ENCODE results near the gene C20orf173.

C20orf173 gene

DNA sequence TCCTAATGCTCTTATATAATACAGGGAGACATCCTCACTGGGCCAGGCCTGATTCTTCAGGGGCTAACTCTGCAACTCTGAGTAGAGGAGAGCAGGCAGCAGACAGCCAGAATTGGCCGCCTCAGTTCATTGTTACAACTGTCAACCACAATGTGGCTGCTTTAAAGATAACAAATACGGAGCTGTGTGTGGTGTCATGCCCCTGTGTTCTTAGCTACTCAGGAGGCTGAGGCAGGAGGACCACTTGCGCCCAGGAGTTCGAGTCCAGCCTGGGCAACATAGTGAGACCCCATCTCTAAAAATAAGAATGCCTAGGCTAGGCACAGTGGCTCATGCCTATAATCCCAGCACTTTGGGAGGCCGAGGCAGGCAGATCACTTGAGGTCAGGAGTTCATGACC lies 39.7 kb downstream of the C20orf173 start:
- Histone ChIP-seq H3K9me3 (ENCODE audit: insufficient read depth, low read length, severe bottlenecking) (no peaks in the 10 kb centered on the region), H2AFZ (ENCODE audit: low read depth, low read length) (no peak overlapping the region), H3K36me3 (ENCODE audit: insufficient read depth, low read length) (peaks cover 85% of the 10 kb centered on the region), H3K27ac (ENCODE audit: low read length) (peak overlapping the region; percentile 56), H3K4me3 (ENCODE audit: low read depth in 1 of 2, low read length in 2 of 2) (peak overlapping the region in 1 of 2 experiments; percentile 73; a peak in 2 of 4 replicates), H3K9ac (ENCODE audit: low read depth, low read length) (peak overlapping the region; percentile 76), H3K4me1 (ENCODE audit: insufficient read depth, low read length) (peaks cover 38% of the 10 kb centered on the region), H3K27me3 (ENCODE audit: insufficient read depth, low read length, poor library complexity) (no peaks in the 10 kb centered on the region), H3K4me2 (ENCODE audit: insufficient read depth, low read length) (peak overlapping the region; percentile 88), H3K79me2 (ENCODE audit: insufficient read depth, low read length) (peaks cover 70% of the 10 kb centered on the region), H4K20me1 (ENCODE audit: insufficient read depth, low read length) (no peaks in the 10 kb centered on the region)
- TF ChIP-seq EZH2 (IDR thresholded peaks at IDR 0.05; ENCODE audit: borderline replicate concordance, low read depth, low read length, severe bottlenecking), result no peak
- TF ChIP-seq, protein P1, sequence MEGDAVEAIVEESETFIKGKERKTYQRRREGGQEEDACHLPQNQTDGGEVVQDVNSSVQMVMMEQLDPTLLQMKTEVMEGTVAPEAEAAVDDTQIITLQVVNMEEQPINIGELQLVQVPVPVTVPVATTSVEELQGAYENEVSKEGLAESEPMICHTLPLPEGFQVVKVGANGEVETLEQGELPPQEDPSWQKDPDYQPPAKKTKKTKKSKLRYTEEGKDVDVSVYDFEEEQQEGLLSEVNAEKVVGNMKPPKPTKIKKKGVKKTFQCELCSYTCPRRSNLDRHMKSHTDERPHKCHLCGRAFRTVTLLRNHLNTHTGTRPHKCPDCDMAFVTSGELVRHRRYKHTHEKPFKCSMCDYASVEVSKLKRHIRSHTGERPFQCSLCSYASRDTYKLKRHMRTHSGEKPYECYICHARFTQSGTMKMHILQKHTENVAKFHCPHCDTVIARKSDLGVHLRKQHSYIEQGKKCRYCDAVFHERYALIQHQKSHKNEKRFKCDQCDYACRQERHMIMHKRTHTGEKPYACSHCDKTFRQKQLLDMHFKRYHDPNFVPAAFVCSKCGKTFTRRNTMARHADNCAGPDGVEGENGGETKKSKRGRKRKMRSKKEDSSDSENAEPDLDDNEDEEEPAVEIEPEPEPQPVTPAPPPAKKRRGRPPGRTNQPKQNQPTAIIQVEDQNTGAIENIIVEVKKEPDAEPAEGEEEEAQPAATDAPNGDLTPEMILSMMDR (IDR thresholded peaks at IDR 0.05; ENCODE audit: borderline replicate concordance, extremely low read depth, low read length, poor library complexity, severe bottlenecking), result no peak
- ATAC-seq (ENCODE audit: insufficient read depth, low read depth) (no peak), DNase-seq (peak; percentile 30)

DNA sequence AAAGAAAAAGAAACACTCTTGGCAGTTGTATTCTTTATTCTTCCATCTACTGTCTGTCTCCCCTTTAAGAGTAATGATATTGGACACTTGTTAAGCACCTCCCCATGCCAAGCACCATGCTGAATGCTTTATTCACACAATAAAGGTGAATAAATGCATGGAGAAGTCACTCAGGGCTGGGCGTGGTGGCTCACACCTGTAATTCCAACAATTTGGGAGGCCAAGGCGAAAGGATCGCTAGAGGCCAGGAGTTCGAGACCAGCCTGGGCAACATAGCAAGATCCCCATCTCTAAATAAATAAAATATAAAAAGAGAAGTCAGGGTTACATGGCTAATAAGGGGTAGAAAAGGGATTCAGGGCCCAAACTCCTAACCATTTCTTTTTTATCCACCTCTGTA lies 42.0 kb downstream of the C20orf173 start:
- Histone ChIP-seq H3K79me2 (ENCODE audit: insufficient read depth, low read length) (peaks cover 85% of the 10 kb centered on the region), H3K4me1 (ENCODE audit: insufficient read depth, low read length) (peaks cover 38% of the 10 kb centered on the region), H2AFZ (ENCODE audit: low read depth, low read length) (no peak overlapping the region), H3K4me2 (ENCODE audit: insufficient read depth, low read length) (no peak overlapping the region), H3K36me3 (ENCODE audit: insufficient read depth, low read length) (peaks cover 80% of the 10 kb centered on the region), H4K20me1 (ENCODE audit: insufficient read depth, low read length) (no peaks in the 10 kb centered on the region), H3K9me3 (ENCODE audit: insufficient read depth, low read length, severe bottlenecking) (peaks cover 8% of the 10 kb centered on the region), H3K4me3 (ENCODE audit: low read depth in 1 of 2, low read length in 2 of 2) (no peak overlapping the region), H3K27ac (ENCODE audit: low read length) (no peak overlapping the region), H3K27me3 (ENCODE audit: insufficient read depth, low read length, poor library complexity) (no peaks in the 10 kb centered on the region), H3K9ac (ENCODE audit: low read depth, low read length) (no peak overlapping the region)
- DNase-seq (no peak), ATAC-seq (ENCODE audit: insufficient read depth, low read depth) (no peak)
- TF ChIP-seq EZH2 (IDR thresholded peaks at IDR 0.05; ENCODE audit: borderline replicate concordance, low read depth, low read length, severe bottlenecking), result no peak
- TF ChIP-seq, protein P1 (IDR thresholded peaks at IDR 0.05; ENCODE audit: borderline replicate concordance, extremely low read depth, low read length, poor library complexity, severe bottlenecking), result no peak

DNA sequence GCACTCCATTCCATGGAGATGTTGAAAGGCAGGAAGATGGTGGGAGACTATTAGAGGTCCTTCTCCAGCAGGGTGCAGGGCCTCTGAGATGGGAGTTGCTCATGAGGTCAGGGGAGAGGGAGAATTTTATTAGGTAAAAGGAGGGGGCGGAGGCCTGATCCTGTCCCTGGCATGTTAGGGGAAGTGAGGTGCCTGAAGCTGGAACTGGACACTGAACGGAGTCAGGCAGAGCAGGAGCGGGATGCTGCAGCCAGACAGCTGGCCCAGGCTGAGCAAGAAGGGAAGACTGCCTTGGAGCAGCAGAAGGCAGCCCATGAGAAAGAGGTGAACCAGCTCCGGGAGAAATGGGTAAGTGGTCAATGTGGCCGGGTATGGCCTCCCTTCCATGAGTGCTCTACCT lies 49.7 kb downstream of the C20orf173 start:
- Histone ChIP-seq H3K79me2 (ENCODE audit: insufficient read depth, low read length) (peaks cover 16% of the 10 kb centered on the region), H3K4me2 (ENCODE audit: insufficient read depth, low read length) (no peak overlapping the region), H2AFZ (ENCODE audit: low read depth, low read length) (no peak overlapping the region), H3K27me3 (ENCODE audit: insufficient read depth, low read length, poor library complexity) (no peaks in the 10 kb centered on the region), H3K4me1 (ENCODE audit: insufficient read depth, low read length) (no peaks in the 10 kb centered on the region), H3K27ac (ENCODE audit: low read length) (no peak overlapping the region), H3K36me3 (ENCODE audit: insufficient read depth, low read length) (peaks cover 83% of the 10 kb centered on the region), H3K9ac (ENCODE audit: low read depth, low read length) (no peak overlapping the region), H4K20me1 (ENCODE audit: insufficient read depth, low read length) (peaks cover 7% of the 10 kb centered on the region; the same call in 1 of the 2 replicates), H3K9me3 (ENCODE audit: insufficient read depth, low read length, severe bottlenecking) (peaks cover 8% of the 10 kb centered on the region), H3K4me3 (ENCODE audit: low read depth in 1 of 2, low read length in 2 of 2) (no peak overlapping the region)
- ATAC-seq (ENCODE audit: insufficient read depth, low read depth), result no peak
- no peak for DNase-seq
- TF ChIP-seq EZH2 (IDR thresholded peaks at IDR 0.05; ENCODE audit: borderline replicate concordance, low read depth, low read length, severe bottlenecking), result no peak
- TF ChIP-seq, protein P1 (IDR thresholded peaks at IDR 0.05; ENCODE audit: borderline replicate concordance, extremely low read depth, low read length, poor library complexity, severe bottlenecking), result no peak
